ENCODE measurements around the gene TCF3. TPM values are rescaled to one million over a fixed set of nuclear protein-coding genes. Genes with fewer than 3 reads are reported as not detected.

TCF3 gene
- polyA plus RNA-seq, 1 donor (not counting 4 experiments of a cell fraction or from before 2014, with no cell fraction given) = 40.0 TPM

GRCh38 chr19:1672769-1673644 is 20.6 kb upstream of the TCF3 start:
- H3K36me3 ChIP-seq (ENCODE audit: control insufficient read depth in 2 of 2, extremely low read depth in 1 of 2, insufficient read depth in 2 of 2, low read length in 2 of 2) = no peaks in the 10 kb centered on the region
- dilution Hi-C loops (cut with MboI; ENCODE audit: extremely low pct_ligation_motif_present, low sequenced_read_pairs) = no loop called here
- no peak overlapping the region for H3K4me3 ChIP-seq (ENCODE audit: control insufficient read depth in 2 of 3, extremely low read depth in 1 of 3, insufficient read depth in 2 of 3, low read depth in 1 of 3, low read length in 3 of 3)
- FAIRE-seq (no peak), DNase-seq (ENCODE audit: low read depth, low spot score) (peak; percentile 57)
- no peak overlapping the region for H3K27ac ChIP-seq (ENCODE audit: control insufficient read depth, insufficient read depth, low read length)
- no peaks in the 10 kb centered on the region for H3K79me2 ChIP-seq (ENCODE audit: control insufficient read depth, insufficient read depth, low read length)
- H3K9ac ChIP-seq (ENCODE audit: control insufficient read depth, extremely low read depth, insufficient read depth, low read length) = no peak overlapping the region
- H3K27me3 ChIP-seq (ENCODE audit: control insufficient read depth, extremely low read depth, insufficient read depth, low read length) = peaks cover 46% of the 10 kb centered on the region
- no peaks in the 10 kb centered on the region for H3K9me1 ChIP-seq (ENCODE audit: control insufficient read depth, extremely low read depth, insufficient read depth, low read length)
- H3K9me3 ChIP-seq (ENCODE audit: control insufficient read depth, low read depth, low read length) = no peaks in the 10 kb centered on the region
- no peak overlapping the region for H2AFZ ChIP-seq (ENCODE audit: control insufficient read depth, low read length)
- no peak overlapping the region for H3K4me2 ChIP-seq (ENCODE audit: control insufficient read depth, extremely low read depth, insufficient read depth, low read depth, low read length)
- no peaks in the 10 kb centered on the region for H3K4me1 ChIP-seq (ENCODE audit: control insufficient read depth, extremely low read depth, insufficient read depth, low read length)
- TF ChIP-seq CTCF (optimal IDR thresholded peaks at IDR 0.05 in 1 of 3, IDR thresholded peaks at IDR 0.05 in 1 of 3, conservative IDR thresholded peaks at IDR 0.05 in 1 of 3; ENCODE audit: extremely low read depth in 1 of 3, insufficient read depth in 2 of 3, low read length in 3 of 3) (no peak), EZH2 (IDR thresholded peaks at IDR 0.05; ENCODE audit: low read length) (no peak)
- no peaks in the 10 kb centered on the region for H4K20me1 ChIP-seq (ENCODE audit: control insufficient read depth, extremely low read depth, insufficient read depth, low read length)

GRCh38 chr19:1672038-1672768 is 19.8 kb upstream of the TCF3 start:
- DNase-seq (ENCODE audit: low read depth, low spot score) = no peak
- Histone ChIP-seq H3K79me2 (ENCODE audit: control insufficient read depth, insufficient read depth, low read length) (no peaks in the 10 kb centered on the region), H2AFZ (ENCODE audit: control insufficient read depth, low read length) (peak overlapping the region; percentile 68), H3K27ac (ENCODE audit: control insufficient read depth, insufficient read depth, low read length) (no peak overlapping the region), H3K9ac (ENCODE audit: control insufficient read depth, extremely low read depth, insufficient read depth, low read length) (no peak overlapping the region), H3K9me1 (ENCODE audit: control insufficient read depth, extremely low read depth, insufficient read depth, low read length) (no peaks in the 10 kb centered on the region), H3K4me3 (ENCODE audit: control insufficient read depth in 2 of 3, extremely low read depth in 1 of 3, insufficient read depth in 2 of 3, low read depth in 1 of 3, low read length in 3 of 3) (peak overlapping the region in 2 of 3 experiments; percentile 20 to 40), H3K4me2 (ENCODE audit: control insufficient read depth, extremely low read depth, insufficient read depth, low read depth, low read length) (peak overlapping the region; percentile 66), H3K36me3 (ENCODE audit: control insufficient read depth in 2 of 2, extremely low read depth in 1 of 2, insufficient read depth in 2 of 2, low read length in 2 of 2) (no peaks in the 10 kb centered on the region), H3K4me1 (ENCODE audit: control insufficient read depth, extremely low read depth, insufficient read depth, low read length) (no peaks in the 10 kb centered on the region), H3K9me3 (ENCODE audit: control insufficient read depth, low read depth, low read length) (no peaks in the 10 kb centered on the region), H3K27me3 (ENCODE audit: control insufficient read depth, extremely low read depth, insufficient read depth, low read length) (peaks cover 48% of the 10 kb centered on the region), H4K20me1 (ENCODE audit: control insufficient read depth, extremely low read depth, insufficient read depth, low read length) (no peaks in the 10 kb centered on the region)
- no peak for FAIRE-seq
- peak; percentile 62 to 85 (median 82) for TF ChIP-seq CTCF (optimal IDR thresholded peaks at IDR 0.05 in 1 of 3, IDR thresholded peaks at IDR 0.05 in 1 of 3, conservative IDR thresholded peaks at IDR 0.05 in 1 of 3; ENCODE audit: extremely low read depth in 1 of 3, insufficient read depth in 2 of 3, low read length in 3 of 3)
- TF ChIP-seq EZH2 (IDR thresholded peaks at IDR 0.05; ENCODE audit: low read length) = no peak
- dilution Hi-C loops (cut with MboI; ENCODE audit: extremely low pct_ligation_motif_present, low sequenced_read_pairs) = no loop called here

Measured in keratinocyte (primary cell).